CD4-positive, alpha-beta T cell (primary cell): ENCODE results near the gene KCNJ15. TPM values are rescaled to one million over a fixed set of nuclear protein-coding genes. Genes with fewer than 3 reads are reported as not detected.
A peak's percentile ranks its signal among the peaks of the same experiment; 100 is the strongest.

Experiments
- ATAC-seq: fragments of 200-7000 bp; cut with Tn5 transposase; one replicate; pipeline ENCODE4 v1.10.0; 2022; ENCODE audit warnings: mild to moderate bottlenecking; ENCODE audit not compliant: poor library complexity
- CTCF ChIA-PET: fragments of 350-600 bp; sonication (Branson Sonifier 250); formaldehyde crosslinking; loops from one replicate; lab custom pipeline; 2021; ENCODE audit warnings: antibody characterized with exemption, inconsistent platforms; lab: Charles Lee
- POLR2A ChIA-PET: fragments of 350-600 bp; sonication (Branson Sonifier 250); formaldehyde crosslinking; loops from one replicate; lab custom pipeline; 2021; ENCODE audit warnings: antibody characterized with exemption, inconsistent platforms; lab: Charles Lee
- DNase-seq, 14 experiments: peaks; one replicate each; pipeline ENCODE4 v3.0.0-alpha.2; 2013 to 2020; ENCODE audit warnings: mixed read lengths in 2 of 14
- H3K27ac ChIP-seq, 2 donors: one replicate each; pipeline versions ENCODE4 v1.5.1 to v1.7.0; 2013; ENCODE audit warnings: low read length in 2 of 2, low read depth in 1 of 2, mild to moderate bottlenecking in 1 of 2
- H3K27me3 ChIP-seq, 2 experiments: 1 replicate in 1 of 2; 2 replicates in 1 of 2; pipeline versions ENCODE4 v1.6.1 to v1.7.0; 2013; ENCODE audit warnings: low read length in 2 of 2, control low read depth in 1 of 2, mild to moderate bottlenecking in 1 of 2, moderate library complexity in 1 of 2; ENCODE audit not compliant: insufficient read depth in 2 of 2, control insufficient read depth in 1 of 2
- H3K36me3 ChIP-seq: one replicate; pipeline ENCODE4 v1.6.1; 2013; ENCODE audit warnings: low read length, control low read depth; ENCODE audit not compliant: insufficient read depth
- H3K4me1 ChIP-seq: one replicate; pipeline ENCODE4 v1.6.1; 2013; ENCODE audit warnings: low read length, control low read depth; ENCODE audit not compliant: insufficient read depth
- H3K4me3 ChIP-seq: one replicate; pipeline ENCODE4 v1.5.1; 2013; ENCODE audit warnings: mild to moderate bottlenecking, low read length, moderate library complexity
- H3K9me3 ChIP-seq, 2 experiments: 1 replicate in 1 of 2; 2 replicates in 1 of 2; pipeline versions ENCODE4 v1.6.1 to v1.7.0; 2013; ENCODE audit warnings: low read length in 2 of 2, mild to moderate bottlenecking in 2 of 2, control low read depth in 1 of 2, moderate library complexity in 1 of 2; ENCODE audit not compliant: control insufficient read depth in 1 of 2, insufficient read depth in 1 of 2
- H3K27ac Mint-ChIP-seq: one replicate; pipeline ENCODE4 v1.8.0; 2020; ENCODE audit warnings: mixed read lengths
- H3K27me3 Mint-ChIP-seq: one replicate; pipeline ENCODE4 v1.8.0; 2021; ENCODE audit warnings: mixed read lengths
- H3K36me3 Mint-ChIP-seq: one replicate; pipeline ENCODE4 v1.8.0; 2021; ENCODE audit warnings: low read depth, mixed read lengths
- H3K4me1 Mint-ChIP-seq: one replicate; pipeline ENCODE4 v1.8.0; 2021; ENCODE audit warnings: low read depth, mixed read lengths
- H3K4me3 Mint-ChIP-seq: one replicate; pipeline ENCODE4 v1.8.0; 2020; ENCODE audit warnings: mild to moderate bottlenecking, mixed read lengths
- H3K9me3 Mint-ChIP-seq: one replicate; pipeline ENCODE4 v1.8.0; 2020; ENCODE audit warnings: mixed read lengths
- intact Hi-C, 2 experiments: fragments of 100-400 bp; cut with DNase I in 1 of 2; cut with micrococcal nuclease in 1 of 2; formaldehyde crosslinking; loops; one replicate each; pipeline versions ENCODE4 v1.15.1 to v1.9.0; 2023 to 2025; cut with DNase I, micrococcal nuclease
- total RNA-seq, 174 experiments: library from RNA in 2 of 174; stranded (reverse) in 2 of 174; gene quantifications; one replicate each; pipeline ENCODE4 v1.2.3 and lab custom pipeline; 2021 to 2026
- TF ChIP-seq, protein P1 (sequence below): fragments of 200-600 bp; IDR thresholded peaks from one replicate; pipeline ENCODE4 v1.8.0; 2022; ENCODE audit warnings: antibody characterized with exemption, mild to moderate bottlenecking

The KCNJ15 gene
- total RNA-seq, 2 experiments from 2014 or later: 0.19 TPM; not detected in 1

DNA sequence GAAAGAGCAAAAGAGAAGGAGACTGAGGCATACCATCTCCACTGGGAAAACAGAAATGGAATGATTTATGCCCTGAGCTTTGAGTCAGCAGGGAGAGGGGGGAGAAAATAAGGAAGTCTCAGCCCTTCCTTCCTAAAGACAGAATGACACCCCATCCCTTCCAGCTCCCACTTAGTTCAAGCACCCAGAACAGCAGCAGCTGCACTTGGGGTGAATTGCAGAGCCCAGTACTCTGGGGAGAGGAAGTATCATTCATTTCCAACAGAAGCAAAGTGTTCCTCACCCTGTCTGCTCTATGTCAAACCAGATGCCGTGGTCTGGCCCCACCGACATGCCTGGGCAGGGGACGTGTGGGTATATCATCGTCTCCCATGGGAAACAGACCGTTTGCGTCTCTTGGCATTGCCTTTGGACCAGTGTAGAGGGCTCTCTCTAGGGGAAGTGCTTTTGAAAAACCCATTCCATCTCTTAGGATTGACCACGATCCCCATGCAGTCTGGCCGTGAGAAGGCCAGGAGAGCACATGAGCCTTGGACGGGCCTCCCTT is 1.1 kb upstream of the KCNJ15 start:
- intact Hi-C loops: no loop called here
- Mint-ChIP-seq H3K36me3 (no peaks in the 10 kb centered on the region), H3K4me3 (no peak overlapping the region), H3K9me3 (no peaks in the 10 kb centered on the region), H3K27me3 (peaks cover 5% of the 10 kb centered on the region), H3K27ac (no peak overlapping the region), H3K4me1 (no peaks in the 10 kb centered on the region)
- Histone ChIP-seq H3K27ac (no peak overlapping the region), H3K27me3 (peaks cover 0 to 2% of the 10 kb centered on the region in 2 experiments), H3K4me3 (no peak overlapping the region), H3K36me3 (no peaks in the 10 kb centered on the region), H3K9me3 (no peaks in the 10 kb centered on the region), H3K4me1 (no peaks in the 10 kb centered on the region)
- CTCF ChIA-PET: no interaction called here
- ATAC-seq (no peak), DNase-seq (no peak)
- POLR2A ChIA-PET: no interaction called here
- TF ChIP-seq, protein P1, sequence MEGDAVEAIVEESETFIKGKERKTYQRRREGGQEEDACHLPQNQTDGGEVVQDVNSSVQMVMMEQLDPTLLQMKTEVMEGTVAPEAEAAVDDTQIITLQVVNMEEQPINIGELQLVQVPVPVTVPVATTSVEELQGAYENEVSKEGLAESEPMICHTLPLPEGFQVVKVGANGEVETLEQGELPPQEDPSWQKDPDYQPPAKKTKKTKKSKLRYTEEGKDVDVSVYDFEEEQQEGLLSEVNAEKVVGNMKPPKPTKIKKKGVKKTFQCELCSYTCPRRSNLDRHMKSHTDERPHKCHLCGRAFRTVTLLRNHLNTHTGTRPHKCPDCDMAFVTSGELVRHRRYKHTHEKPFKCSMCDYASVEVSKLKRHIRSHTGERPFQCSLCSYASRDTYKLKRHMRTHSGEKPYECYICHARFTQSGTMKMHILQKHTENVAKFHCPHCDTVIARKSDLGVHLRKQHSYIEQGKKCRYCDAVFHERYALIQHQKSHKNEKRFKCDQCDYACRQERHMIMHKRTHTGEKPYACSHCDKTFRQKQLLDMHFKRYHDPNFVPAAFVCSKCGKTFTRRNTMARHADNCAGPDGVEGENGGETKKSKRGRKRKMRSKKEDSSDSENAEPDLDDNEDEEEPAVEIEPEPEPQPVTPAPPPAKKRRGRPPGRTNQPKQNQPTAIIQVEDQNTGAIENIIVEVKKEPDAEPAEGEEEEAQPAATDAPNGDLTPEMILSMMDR: no peak

DNA sequence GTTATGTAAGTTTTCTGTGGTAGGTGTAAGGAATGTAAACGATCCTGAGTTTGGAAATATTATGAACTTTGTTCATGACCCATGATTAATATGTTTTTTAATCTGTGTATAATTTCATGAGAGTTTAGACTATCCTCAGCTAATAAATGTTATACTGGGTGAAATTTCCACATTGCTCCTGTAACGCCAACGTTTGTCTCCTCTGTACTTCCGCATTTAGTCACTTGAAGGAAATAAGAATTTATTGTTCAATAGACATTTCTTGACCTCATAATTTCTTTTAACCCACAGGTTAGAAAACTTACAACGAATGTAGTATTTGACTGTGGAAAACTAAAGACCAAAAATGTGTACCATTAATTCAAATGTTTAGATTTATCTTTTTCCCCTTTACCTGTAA is 876 bp downstream of the KCNJ15 start:
- CTCF ChIA-PET: no interaction called here
- Mint-ChIP-seq H3K9me3 (no peaks in the 10 kb centered on the region), H3K27me3 (peaks cover 5% of the 10 kb centered on the region)

DNA sequence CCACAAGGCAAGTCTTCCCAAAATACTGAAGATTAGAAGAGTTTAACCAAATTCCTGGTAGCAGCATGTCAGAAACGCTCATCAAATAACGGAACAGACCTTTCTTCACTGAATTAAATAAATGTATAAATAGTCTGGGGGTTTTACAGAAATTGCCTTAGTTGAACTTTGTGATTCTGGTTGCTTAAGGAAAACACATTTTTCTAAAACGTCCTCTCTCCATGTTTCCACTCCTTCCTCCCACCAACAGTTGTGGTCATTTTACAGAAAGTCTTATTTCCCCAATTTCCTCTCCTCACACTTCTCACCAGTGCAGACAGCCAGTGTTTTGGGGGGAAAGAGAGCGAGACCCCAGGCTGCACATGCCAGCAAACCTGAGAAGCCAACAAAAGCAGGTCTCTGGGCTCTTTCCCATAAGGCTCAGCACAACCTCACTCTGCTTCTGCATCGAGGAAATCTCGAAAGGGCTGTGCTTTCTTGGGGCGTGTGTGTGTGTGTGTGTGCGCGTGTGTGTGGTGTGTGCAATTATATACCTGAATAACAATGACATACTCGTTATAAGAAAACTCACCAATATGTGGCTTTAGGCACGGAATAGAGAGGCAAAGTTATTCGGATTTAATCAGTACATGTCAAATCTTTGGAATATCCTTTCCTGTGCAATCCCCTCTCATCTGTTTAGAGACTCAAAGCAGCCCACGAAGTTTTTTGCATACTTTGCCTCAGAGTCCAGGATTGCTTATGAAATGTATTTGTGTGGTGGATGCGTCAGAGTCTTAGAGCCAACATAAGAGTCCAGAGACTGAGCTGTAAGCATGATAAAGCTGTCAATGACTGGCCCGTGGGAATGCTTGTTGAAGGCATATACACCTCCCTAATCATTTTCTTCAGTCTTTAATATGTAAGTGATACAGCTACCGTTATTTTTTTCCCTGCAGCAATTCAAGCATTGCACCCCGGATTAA is 2.0 kb downstream of the KCNJ15 start:
- Mint-ChIP-seq H3K27ac (no peak overlapping the region), H3K27me3 (peaks cover 5% of the 10 kb centered on the region), H3K36me3 (no peaks in the 10 kb centered on the region), H3K9me3 (no peaks in the 10 kb centered on the region), H3K4me3 (no peak overlapping the region), H3K4me1 (no peaks in the 10 kb centered on the region)
- TF ChIP-seq, protein P1: no peak
- peak in 1 of 14 experiments; percentile 17 for DNase-seq
- Histone ChIP-seq H3K4me1 (no peaks in the 10 kb centered on the region), H3K27me3 (no peaks in the 10 kb centered on the region), H3K36me3 (no peaks in the 10 kb centered on the region), H3K27ac (no peak overlapping the region), H3K9me3 (no peaks in the 10 kb centered on the region), H3K4me3 (no peak overlapping the region)
- intact Hi-C loops: no loop called here
- ChIA-PET CTCF (no interaction called here), POLR2A (no interaction called here)
- ATAC-seq: no peak

More for the DNA sequence above, 876 bp downstream of the KCNJ15 start:
- Histone ChIP-seq H3K27ac (no peak overlapping the region), H3K9me3 (no peaks in the 10 kb centered on the region), H3K4me3 (no peak overlapping the region), H3K27me3 (peaks cover 0 to 2% of the 10 kb centered on the region in 2 experiments), H3K36me3 (no peaks in the 10 kb centered on the region), H3K4me1 (no peaks in the 10 kb centered on the region)
- DNase-seq (no peak), ATAC-seq (no peak)
- Mint-ChIP-seq H3K27ac (no peak overlapping the region), H3K4me1 (no peaks in the 10 kb centered on the region), H3K4me3 (no peak overlapping the region), H3K36me3 (no peaks in the 10 kb centered on the region)
- POLR2A ChIA-PET: no interaction called here
- intact Hi-C loops: no loop called here
- TF ChIP-seq, protein P1: no peak
